NCI-H1694 (cell line): Measurements from ENCODE around the gene RNF126.
"Not testable (repeated sequence)": the region's sequence is repeated elsewhere in the genome, so short reads cannot be mapped to it uniquely, and the experiment has no call there.

Experiments
- DNase-seq: peaks from one replicate; lab custom pipeline; 2025; lab: John Stamatoyannopoulos, UW

The RNF126 gene

DNA sequence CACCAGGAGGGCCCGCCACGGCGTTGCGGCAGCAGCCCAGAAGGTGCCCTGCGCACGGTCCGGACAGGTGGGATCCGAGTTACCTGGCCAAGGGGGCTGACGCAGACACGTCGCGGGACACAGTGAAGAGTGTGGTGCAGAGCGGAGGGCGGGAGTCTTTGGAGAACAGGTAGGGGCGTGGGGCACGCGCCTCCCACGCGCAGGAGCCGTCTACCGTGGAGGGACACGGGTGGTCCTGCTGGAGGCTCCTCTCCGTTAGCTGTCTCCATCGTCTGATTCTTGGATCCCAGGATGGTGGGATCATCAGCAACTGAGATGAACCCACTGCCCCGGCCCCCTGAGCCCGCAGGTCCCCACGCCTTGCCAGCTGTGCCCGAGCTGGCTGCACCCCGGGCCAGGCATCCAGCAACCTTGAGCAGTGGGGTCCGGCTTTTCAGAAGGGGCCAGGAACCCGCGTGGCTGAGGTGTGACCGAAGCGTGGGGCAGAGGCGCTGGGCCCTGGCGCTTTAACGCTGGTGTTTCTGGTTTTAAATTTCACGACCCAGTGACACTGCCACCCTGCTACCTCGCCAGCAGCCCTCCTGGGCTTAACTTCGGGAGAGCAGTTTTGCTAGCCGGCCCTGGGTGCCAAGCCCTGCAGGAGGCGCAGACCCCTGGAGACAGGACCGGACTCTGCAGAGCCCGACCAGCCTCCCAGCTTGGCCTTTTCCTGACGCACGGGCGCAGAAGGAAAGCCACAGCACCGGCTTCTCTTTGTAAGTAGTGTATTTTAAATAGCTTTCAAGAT, 16.0 kb downstream of the RNF126 start:
- no peak for DNase-seq

DNA sequence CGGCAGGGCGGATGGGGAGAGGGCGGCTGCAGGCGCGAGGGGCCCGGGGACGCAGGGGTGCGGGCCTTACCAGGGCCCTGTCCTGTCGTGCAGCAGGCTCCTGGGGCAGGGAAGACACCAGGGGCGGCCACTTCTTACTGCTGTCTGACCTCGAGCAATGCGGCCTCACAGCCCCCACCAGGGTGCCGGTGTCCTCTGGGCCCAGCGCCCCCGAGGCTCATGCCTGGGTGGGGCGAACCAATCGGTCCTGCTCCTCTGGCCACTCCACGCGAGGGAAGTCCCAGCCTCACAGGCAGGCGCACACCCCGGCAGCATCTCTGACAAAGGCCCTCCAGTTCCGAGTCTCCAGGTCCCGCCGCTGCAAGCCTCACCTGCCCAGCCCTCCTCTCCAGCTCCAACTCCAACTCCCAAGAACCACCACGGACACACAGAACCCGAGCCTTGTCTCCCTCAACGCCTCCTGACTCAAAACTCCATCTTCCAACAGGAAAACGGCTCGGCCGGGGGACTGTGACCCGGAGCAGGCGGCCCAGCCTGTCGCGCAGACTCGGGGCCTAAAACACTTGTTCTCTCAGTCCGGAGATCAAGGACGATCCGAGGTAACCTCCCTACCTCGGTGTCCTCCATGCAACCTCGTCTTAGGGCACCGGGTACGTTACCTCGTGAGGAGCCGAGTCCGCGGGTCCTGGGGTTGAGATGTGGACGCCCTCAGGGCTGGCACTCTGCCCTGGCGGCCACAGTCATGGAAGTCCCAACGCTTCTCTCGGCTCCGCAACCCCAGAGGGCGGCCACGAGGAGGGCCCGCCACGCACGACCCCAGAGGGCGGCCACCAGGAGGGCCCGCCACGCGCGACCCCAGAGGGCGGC, 16.9 kb downstream of the RNF126 start:
- DNase-seq = no peak

DNA sequence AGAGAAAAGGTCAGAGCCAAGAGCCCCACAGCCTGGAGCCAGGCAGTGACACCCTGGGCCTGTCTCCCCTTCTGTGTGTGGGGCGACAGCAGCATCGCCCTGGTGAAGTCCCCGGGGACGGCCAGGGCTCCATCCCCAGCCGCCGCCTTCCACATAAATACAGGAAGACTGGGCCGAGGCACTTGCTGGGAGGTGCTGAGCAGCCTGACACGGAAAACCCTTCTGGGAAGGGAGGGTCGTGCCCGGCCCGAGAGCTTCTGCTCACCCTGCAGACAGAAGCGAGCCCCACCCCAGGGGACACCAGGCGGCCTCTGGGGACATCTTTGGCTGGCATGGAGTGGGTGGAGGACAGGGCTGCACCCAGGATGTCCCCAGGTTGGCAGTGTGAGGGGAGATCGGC, 18.2 kb downstream of the RNF126 start:
- DNase-seq = no peak

DNA sequence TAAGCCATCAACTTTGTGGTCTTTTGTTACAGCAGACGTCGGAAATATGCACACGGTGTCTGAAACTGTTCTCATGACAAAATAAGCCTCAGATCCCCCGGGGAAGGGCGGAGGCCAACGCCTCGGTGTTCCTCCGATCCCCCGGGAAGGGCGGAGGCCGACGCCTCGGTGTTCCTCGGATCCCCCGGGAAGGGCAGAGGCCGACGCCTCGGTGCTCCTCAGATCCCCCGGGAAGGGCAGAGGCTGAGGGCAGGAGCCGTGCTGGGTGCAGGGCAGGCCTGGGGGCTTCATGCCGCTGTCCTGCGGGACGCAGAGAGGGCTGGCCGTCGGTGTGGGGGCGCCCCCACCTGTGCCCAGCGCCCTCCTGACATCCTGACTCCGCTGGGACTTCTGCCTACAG, 18.7 kb downstream of the RNF126 start:
- no peak for DNase-seq

DNA sequence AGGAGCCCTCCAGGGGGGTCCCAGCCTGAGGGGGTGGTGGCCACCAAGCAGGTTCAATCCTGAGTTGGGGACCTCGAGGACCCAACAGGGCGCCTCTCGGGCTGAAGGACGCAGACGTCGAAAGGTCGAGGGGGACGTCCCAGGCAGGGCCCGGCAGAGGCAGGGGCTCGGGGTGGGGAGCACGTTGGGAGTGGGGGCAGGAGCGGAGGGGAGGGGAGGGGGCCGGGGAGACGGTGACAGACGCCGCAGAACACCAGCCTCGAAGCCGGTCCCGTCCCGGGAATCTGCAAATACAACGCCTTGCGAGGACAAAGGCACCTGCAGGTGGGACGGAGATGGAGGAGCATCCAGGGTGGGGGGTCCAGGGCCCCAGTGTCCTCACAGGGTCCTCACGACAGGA, 19.3 kb downstream of the RNF126 start:
- DNase-seq = no peak

DNA sequence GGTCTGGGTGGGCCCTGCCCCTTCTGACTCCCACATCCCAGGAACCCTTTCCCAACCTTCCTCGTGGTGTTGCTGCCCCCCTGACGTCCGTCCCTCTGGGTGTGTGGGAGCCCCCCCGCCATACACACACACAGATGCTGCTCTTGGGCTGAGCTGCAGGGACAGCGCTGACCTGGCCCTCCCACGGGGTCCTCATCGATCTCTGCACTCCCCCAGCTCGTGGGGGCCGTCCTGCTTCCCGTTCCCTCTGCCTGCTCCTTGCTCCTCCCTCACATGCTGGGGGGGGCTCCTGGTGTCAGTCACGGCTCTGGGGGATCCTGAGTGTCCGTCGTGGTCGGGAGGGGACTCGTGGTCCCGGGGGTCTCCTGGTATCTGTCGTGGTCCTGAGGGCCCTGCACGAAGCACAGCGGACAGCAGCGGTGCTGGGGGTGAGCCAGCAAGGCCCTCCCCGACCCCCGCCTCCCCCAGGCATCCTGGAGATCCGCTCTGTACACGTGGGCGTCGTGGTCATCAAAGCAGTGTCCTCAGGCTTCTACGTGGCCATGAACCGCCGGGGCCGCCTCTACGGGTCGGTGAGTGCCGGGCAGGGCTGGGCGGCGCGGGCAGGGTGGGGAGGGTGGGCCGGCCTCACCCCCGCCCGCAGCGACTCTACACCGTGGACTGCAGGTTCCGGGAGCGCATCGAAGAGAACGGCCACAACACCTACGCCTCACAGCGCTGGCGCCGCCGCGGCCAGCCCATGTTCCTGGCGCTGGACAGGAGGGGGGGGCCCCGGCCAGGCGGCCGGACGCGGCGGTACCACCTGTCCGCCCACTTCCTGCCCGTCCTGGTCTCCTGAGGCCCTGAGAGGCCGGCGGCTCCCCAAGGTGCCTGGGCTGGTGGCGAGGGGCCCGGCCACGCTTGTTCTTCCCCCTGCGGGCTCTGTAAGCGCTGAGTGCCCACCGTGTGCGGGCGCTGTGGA, 20.0 kb downstream of the RNF126 start:
- no peak for DNase-seq

DNA sequence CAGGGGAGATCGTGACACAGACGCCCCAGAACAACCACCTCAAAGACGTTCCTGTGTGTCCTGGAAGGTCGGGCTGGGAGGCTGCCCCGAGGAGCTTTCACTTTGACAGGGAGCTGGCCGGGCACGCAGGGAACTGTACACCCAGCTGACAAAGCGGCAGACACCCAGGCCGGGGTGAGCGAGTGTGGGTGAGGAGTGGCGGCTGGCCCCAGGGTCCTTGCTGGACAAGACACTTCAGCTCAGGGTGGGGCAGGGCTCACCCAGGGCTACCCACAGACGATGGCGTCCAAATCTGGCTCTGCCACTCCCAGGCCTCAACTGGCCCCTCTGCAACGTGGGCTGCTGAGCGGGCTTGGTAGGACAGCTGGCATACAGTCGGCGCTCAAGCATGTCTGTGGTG, 21.3 kb downstream of the RNF126 start:
- DNase-seq = no peak

DNA sequence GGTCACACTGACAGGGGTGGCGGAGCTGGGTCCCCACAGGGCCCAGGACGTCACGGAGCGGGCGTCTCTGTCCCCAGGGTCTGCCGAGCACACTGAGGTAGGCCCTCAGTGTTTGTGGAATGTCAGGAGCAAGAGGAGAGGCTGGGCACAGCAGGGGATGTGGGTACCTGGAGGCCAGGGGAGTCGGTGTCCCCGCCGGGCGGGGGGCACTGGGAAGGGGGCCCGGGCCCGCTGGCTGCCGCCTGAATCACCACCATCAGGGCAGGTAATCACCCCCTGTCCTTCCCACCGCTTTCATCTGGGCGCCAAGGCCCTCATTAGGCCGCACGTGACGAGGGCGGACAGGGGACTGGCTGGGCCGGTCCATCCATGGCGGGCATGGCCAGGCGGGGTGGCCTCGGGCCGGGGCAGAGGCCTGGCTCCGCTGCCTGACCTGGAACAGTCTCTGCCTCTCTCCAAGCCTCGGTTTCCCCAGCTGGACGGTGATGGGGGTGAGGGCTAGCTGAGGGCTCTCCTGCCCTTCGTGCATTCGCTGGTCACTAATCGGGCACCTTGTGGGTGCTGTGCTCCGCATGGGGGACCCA, 22.3 kb downstream of the RNF126 start:
- no peak for DNase-seq

DNA sequence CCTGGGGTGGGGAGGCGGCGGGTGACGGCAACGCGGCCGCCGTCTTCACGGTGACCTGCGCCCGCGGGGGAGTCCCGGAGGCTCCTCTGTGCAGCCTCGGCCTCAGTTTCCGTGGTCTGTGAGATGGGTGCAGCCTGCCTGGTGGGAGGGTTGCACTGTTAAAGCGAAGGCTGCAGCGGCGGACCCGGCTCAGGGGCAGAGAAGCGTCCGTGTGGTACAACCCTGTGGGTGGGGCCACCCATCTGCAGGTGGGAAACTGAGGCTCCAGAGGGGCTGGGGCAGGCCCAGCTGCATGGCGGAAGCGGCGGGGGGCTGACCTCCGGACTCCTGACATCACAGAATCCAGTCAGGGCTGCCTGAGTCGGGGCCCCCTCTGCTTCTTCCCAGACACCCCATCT, 22.9 kb downstream of the RNF126 start:
- DNase-seq = no peak

DNA sequence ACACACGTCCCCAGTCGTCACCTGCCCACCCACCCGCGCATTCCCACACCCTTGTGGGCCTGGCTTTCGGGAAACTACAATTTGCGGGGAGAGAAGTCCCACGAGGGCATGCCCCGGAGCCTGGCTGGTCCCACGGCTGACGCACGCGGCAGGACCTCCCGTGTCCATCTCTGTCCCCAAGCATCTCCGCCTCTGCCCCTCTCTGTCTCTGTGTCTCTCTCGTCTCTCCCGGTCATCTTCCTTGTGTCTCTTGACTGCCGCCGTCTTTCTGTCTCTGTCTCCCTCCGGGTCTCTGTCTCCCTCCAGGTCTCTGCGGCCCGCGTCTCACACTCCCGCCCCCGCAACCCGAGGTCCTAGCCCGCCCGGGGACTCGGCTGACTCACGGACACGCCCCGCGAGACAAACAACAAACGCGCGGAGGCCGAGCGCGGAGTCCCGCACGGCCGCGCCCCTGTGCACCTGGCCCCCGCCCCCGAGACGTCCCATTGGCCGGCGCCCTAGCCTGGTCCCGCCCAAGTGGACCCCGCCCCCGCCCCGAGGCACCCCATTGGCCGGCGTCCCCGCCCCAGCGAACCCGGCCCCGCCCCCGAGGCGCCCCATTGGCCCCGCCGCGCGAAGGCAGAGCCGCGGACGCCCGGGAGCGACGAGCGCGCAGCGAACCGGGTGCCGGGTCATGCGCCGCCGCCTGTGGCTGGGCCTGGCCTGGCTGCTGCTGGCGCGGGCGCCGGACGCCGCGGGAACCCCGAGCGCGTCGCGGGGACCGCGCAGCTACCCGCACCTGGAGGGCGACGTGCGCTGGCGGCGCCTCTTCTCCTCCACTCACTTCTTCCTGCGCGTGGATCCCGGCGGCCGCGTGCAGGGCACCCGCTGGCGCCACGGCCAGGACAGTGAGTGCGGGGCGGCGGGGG, 23.5 kb downstream of the RNF126 start, which contains the start of gene FGF22:
Gene FGF22, plus strand, starts transcription at position 627 of the 908 bp plus-strand sequence. Its CDS starts 47 bp downstream, at position 674.
- peak; percentile 40 for DNase-seq

DNA sequence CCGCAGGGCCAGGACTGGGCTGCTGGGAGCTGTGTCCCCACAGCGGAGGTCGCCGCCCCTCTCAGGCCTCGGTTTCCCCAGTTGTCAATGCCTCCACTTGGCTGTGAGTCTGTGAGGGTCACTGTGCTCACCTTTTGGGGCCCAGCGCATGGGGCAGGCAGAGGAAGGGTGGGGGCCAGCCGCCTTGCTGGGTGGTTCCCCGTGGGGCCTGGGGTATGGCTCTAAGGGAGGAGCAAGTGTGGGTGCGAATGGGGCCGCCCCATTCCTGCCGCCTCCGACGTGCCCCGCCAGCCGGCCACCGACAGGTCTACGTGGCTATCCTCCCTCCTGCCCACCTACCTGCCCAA, 24.1 kb downstream of the RNF126 start:
- no peak for DNase-seq

DNA sequence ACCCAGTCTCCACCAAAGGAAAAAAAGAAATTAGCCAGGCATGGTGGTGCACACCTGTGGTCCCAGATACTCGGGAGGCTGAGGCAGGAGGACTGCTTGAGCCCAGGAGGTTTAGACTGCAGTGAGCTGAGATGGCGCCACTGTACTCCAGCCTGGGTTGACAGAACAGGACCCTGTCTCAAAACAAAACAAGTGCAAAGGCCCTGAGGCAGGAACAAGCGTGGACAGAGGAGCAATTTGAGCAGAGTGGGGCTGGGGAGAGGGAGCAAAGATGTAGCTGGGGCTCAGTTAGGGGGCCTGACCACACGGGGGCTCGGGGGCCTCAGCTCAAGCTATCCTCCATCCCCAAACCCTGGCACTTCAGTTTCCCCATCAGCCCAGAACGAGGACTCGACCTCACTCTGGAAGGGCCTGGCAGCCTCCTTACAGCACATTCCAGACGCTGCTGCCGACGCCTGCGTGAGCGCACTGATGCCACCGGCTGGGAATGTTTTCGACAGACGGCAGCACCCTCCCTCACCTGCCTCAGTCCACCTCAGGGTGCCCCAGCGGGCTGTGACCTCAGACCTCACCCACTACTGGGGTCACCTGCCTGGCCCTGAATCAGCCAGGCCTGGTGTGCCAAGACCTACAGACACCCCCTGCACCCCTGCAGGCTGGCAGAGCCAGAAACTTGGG, 27.9 kb downstream of the RNF126 start:
- no peak for DNase-seq

DNA sequence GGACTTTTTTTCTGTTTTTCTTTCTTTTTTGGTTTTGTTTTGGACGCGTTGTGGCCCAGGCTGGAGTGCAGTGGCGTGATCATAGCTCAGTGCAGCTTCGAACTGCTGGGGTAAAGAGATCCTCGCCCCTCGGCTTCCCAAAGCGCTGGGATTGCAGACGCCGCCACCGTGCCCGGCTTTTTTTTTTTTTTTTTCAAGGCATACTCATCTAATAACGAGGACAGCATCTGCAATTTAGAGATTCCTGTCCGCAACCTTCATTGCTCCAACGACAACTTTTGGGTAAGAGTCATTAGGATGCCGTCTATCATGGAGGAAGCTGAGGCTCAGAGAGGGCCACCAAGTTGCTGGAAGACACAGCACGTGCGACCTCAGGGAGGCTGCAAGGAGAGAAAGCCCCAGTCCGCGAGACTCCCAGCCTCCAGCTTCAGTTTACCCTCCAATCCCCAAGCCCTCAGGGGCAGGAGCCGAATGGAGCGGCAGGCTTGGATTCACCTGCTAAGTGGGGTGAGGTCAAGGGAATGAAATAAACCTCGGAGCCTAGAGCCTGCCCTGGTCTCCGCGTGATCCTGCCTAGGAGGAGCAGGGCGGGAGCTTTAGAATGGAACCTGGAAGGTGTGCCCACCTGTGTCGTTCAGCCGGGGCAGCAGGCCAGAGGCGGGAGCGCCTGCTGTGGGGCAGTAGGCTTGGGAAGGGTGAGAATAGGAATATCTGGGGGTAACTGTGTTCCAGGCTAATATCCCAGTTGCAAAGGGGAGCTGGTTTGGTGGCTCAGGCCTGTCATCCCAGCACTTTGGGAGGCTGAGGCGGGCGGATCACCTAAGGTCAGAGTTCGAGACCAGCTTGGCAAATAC, 29.0 kb downstream of the RNF126 start:
- DNase-seq = no peak

DNA sequence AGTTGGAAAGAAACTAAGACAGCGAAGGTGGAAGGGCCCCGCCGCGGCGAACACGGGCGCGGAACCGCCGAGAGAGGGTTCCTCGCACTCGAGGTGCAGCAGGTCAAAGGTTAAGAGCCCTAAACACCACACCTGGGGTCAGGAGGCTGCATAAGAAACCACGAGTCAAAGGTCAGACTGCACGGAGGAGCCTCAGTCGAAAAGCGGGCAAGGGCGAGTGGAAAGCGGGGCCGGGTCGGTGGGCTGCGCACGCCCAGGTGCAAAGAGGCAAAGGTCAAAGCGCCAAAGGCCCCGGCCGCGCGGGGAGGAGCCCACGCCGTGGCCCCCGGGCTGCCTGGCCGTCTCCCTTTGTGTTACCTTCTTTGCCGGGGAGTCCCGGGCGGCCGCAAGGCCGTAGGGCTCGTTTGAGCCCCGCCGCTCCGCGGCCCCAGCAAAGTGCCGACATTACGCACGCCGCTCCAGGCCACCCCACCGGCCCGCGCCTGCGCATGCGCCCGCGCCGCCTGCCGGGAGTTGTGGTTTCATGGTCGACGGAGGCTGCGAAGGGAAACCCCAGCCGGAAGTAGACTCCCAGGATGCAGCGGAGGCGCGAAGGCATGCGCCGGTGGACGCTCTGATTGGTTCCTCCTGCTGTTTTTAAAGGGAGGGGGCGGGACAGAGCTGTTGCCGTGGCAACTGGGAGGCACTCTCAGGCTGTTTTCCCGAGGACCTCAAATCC, 29.8 kb downstream of the RNF126 start, which contains the start of gene POLRMT:
Gene POLRMT, minus strand, starts transcription at position 470 of the 718 bp plus-strand sequence. Its CDS starts 25 bp downstream, at position 445.
- peak; percentile 89 for DNase-seq

DNA sequence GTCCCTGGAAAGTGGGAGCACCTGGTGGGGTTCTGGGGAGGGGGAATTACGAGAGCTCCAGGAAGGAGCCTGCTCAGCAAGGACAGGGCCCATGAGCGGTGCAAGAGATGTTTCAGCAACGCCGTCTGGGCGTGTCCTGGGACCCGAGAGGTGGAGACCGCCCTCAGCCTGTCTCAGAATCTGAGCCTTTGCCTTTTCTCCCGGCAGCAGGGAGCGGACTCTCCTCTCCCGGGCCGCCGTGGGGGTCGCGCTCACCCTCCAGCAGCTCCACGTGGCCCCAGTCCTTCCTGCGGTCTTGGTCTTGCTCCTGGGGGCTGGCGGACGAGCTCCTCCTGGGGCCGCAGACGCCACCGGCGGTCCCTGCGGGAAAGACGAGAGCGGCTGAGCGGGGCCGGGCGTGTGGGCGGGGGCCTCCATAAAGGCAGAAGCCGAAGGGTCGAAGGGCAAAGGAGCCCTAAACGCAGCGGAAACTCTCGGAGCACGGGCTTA, 30.4 kb downstream of the RNF126 start:
- no peak for DNase-seq

DNA sequence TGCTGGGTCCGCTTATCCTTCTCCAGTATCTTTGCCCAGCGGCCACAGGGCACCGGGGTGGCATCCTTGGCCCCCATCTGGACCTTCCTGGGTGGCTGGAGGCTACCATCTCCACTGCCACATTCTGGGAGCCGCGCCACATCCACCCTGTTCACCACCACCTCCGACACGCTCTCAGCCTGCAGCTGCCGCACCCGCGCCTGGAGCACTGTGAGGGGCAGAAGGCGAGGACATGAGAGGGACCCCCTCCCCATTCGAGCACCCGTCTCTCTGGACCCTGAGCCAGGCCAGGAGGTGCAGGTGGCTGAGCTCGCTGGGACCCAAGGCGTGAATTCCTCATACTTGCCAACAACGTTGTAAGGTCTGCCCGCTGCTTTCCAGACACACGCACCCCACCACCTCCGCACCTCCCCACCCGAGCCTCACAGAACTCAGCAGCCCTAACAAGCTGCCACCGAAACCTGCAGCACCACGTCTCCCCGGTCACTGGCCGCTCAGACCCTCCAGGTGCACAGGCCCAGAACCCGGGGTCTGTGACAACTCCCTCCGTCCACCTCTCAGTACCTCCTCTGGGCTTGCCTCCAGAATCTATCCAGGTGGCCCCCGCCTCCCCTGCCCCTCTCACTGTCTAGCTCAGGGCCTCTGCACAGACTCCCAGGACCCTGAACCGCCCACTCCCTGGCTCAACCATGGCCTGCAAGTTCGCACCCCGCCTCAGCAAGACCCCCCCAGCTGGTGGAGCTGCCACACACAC, 32.9 kb downstream of the RNF126 start:
- no peak for DNase-seq

DNA sequence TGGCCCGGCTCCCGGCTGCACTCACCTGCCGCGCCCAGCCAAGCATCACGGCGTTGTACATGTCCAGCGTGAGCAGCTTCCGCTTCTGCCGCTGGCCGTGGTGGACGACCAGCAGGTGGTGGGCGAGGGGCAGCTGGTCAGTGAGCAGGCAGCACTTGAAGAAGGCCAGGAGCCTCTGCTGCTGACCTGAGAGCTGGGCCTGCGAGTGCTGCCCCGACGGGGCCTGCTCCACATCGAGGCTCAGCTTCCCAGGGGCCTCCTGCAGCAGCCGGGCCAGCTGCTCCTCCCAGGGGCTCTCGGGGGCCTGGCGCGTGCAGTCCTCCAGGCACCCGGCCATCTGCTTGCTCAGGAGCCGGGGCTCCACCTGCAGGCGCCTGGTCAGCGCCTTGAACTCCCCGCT, 33.5 kb downstream of the RNF126 start:
- DNase-seq = not testable (repeated sequence)
